A549 (cell line): ENCODE results near the gene EHD2. TPM values are rescaled to one million over a fixed set of nuclear protein-coding genes. Genes with fewer than 3 reads are reported as not detected.

ENCODE experiments used
- ATAC-seq, 2 experiments: fragments of 200-7000 bp in 1 of 2; fragments of >200 bp in 1 of 2; cut with Nextera tagmentation in 1 of 2; cut with Tn5 transposase in 1 of 2; 3 replicates each; pipeline versions ENCODE4 v1.8.0 to v1.9.1; 2018 to 2020; ENCODE audit warnings: mild to moderate bottlenecking in 1 of 2, moderate library complexity in 1 of 2
- CTCF ChIA-PET: fragments of 300-600 bp; sonication (Branson Sonifier 250); formaldehyde crosslinking; extraction: SDS; loops from one replicate; lab custom pipeline; 2021; ENCODE audit warnings: antibody characterized with exemption, inconsistent platforms; lab: Yijun Ruan, JAX
- POLR2A ChIA-PET: fragments of 350-600 bp; formaldehyde crosslinking; extraction: SDS; loops from one replicate; lab custom pipeline; 2021; ENCODE audit warnings: antibody characterized with exemption, inconsistent platforms; lab: Yijun Ruan, JAX
- DNase-seq, 2 experiments: peaks; one replicate each; pipeline versions ENCODE4 v3.0.0 to v3.0.0-alpha.2; 2011 to 2016; ENCODE audit warnings: low read depth in 1 of 2, low spot score in 1 of 2
- FAIRE-seq: peaks from 2 replicates; lab custom pipeline; 2011; peaks lifted over from hg19 to GRCh38; lab: Jason Lieb, UNC
- H3K27ac ChIP-seq, 2 experiments: fragments of >200 bp; sonication (Bioruptor Twin); formaldehyde crosslinking; 3 replicates each; pipeline ENCODE4 v1.5.1; 2016 to 2017
- H3K4me1 ChIP-seq: fragments of >200 bp; sonication (Bioruptor Twin); formaldehyde crosslinking; 3 replicates; pipeline ENCODE4 v1.6.1; 2016
- H3K4me2 ChIP-seq: fragments of >200 bp; sonication (Bioruptor Twin); formaldehyde crosslinking; 3 replicates; pipeline ENCODE4 v1.6.1; 2016
- H3K4me3 ChIP-seq: fragments of >200 bp; sonication (Bioruptor Twin); formaldehyde crosslinking; 3 replicates; pipeline ENCODE4 v1.5.1; 2016
- H3K9me3 ChIP-seq: fragments of >200 bp; sonication (Bioruptor Twin); formaldehyde crosslinking; 3 replicates; pipeline ENCODE4 v1.6.1; 2016
- CBX2 ChIP-seq: fragments of 200-600 bp; sonication (generic); IDR thresholded peaks from 2 replicates; pipeline ENCODE4 v1.6.1; 2016; ENCODE audit warnings: low read depth, mild to moderate bottlenecking, borderline replicate concordance
- CEBPB ChIP-seq, 2 experiments: fragments of >200 bp in 1 of 2; sonication (Bioruptor Twin) in 1 of 2; formaldehyde crosslinking in 1 of 2; IDR thresholded peaks; 2 replicates each; pipeline ENCODE4 v1.6.1; 2012 to 2016
- CHD4 ChIP-seq: fragments of 200-600 bp; sonication (generic); IDR thresholded peaks from 2 replicates; pipeline ENCODE4 v1.6.1; 2016; ENCODE audit warnings: antibody characterized with exemption, mild to moderate bottlenecking, borderline replicate concordance
- HOXB5 ChIP-seq: fragments of 250-450 bp; sonication (Bioruptor Pico); IDR thresholded peaks from 2 replicates; pipeline ENCODE4 v1.5.0; 2020; ENCODE audit warnings: mild to moderate bottlenecking, moderate library complexity
- KDM1A ChIP-seq: fragments of 200-600 bp; sonication (generic); IDR thresholded peaks from 2 replicates; pipeline ENCODE4 v1.6.1; 2016; ENCODE audit warnings: low read depth, mild to moderate bottlenecking
- KDM5A ChIP-seq: fragments of 200-600 bp; sonication (generic); IDR thresholded peaks from 2 replicates; pipeline ENCODE4 v1.6.1; 2016; ENCODE audit warnings: antibody characterized with exemption, mild to moderate bottlenecking
- NFE2L2 ChIP-seq: fragments of 150-350 bp; conservative IDR thresholded peaks from 2 replicates; pipeline ENCODE4 v1.6.1; 2014; ENCODE audit warnings: low read length
- NPAS2 ChIP-seq: fragments of 250-450 bp; sonication (Bioruptor Pico); IDR thresholded peaks from 2 replicates; pipeline ENCODE4 v1.8.0; 2022; ENCODE audit warnings: mild to moderate bottlenecking, moderate library complexity, borderline replicate concordance
- NR3C1 ChIP-seq: fragments of >200 bp; sonication (Bioruptor Twin); formaldehyde crosslinking; IDR thresholded peaks from 3 replicates; pipeline ENCODE4 v1.6.1; 2017
- PHF8 ChIP-seq: fragments of 200-600 bp; sonication (generic); IDR thresholded peaks from 2 replicates; pipeline ENCODE4 v1.6.1; 2016; ENCODE audit warnings: low read depth, mild to moderate bottlenecking, antibody characterized with exemption, moderate library complexity, borderline replicate concordance
- POLR2AphosphoS2 ChIP-seq: conservative IDR thresholded peaks from 2 replicates; pipeline ENCODE4 v1.6.1; 2012; ENCODE audit warnings: low read length, improper control_type of control experiment, inconsistent platforms
- RAD21 ChIP-seq, 2 experiments: fragments of >200 bp in 1 of 2; sonication (Bioruptor Twin) in 1 of 2; formaldehyde crosslinking in 1 of 2; IDR thresholded peaks in 1 of 2; conservative IDR thresholded peaks in 1 of 2; 2 replicates in 1 of 2; 3 replicates in 1 of 2; pipeline ENCODE4 v1.6.1; 2012 to 2018; ENCODE audit warnings: inconsistent platforms in 1 of 2
- SMC3 ChIP-seq: fragments of >200 bp; sonication (Bioruptor Twin); formaldehyde crosslinking; IDR thresholded peaks from 3 replicates; pipeline ENCODE4 v1.6.1; 2018; ENCODE audit warnings: inconsistent platforms
- SREBF2 ChIP-seq: fragments of 450-650 bp; IDR thresholded peaks from 2 replicates; pipeline ENCODE4 v1.6.1; 2014; ENCODE audit warnings: mild to moderate bottlenecking, moderate library complexity
- ZFP36 ChIP-seq: fragments of 450-650 bp; IDR thresholded peaks from 2 replicates; pipeline ENCODE4 v1.6.1; 2014; ENCODE audit warnings: borderline replicate concordance; ENCODE audit not compliant: partially characterized antibody
- WGBS: methylation state at CpG from one replicate; pipeline ENCODE4 v1.1.6; 2017; ENCODE audit errors: missing lambda C conversion rate; 5-methylcytosine and 5-hydroxymethylcytosine counted together
- polyA plus RNA-seq, 4 experiments: library from polyadenylated mRNA; depleted of rRNA in 3 of 4; stranded (reverse); fragments of >200 nt; fragmentation: RNase III in 1 of 4; extraction: RNeasy Plus Mini Kit Qiagen cat#74134 plus additional on column Dnase treatment in 1 of 4; gene quantifications; 2 replicates in 3 of 4; 3 replicates in 1 of 4; pipeline ENCODE4 v1.2.3, GENCODE V29; 2011 to 2017
- TF ChIP-seq, protein P1 (sequence below): fragments of >200 bp; sonication (Bioruptor Twin); formaldehyde crosslinking; IDR thresholded peaks from 2 replicates; pipeline ENCODE4 v1.6.1; 2016
- TF ChIP-seq, protein P2 (sequence below): fragments of 200-600 bp; sonication (generic); IDR thresholded peaks from 2 replicates; pipeline ENCODE4 v1.6.1; 2016; ENCODE audit warnings: antibody characterized with exemption, mild to moderate bottlenecking, moderate library complexity

EHD2 gene
- polyA plus RNA-seq, 2 of the 4 experiments (the other 2 are of a cell fraction), result 32.3 to 105 TPM

DNA sequence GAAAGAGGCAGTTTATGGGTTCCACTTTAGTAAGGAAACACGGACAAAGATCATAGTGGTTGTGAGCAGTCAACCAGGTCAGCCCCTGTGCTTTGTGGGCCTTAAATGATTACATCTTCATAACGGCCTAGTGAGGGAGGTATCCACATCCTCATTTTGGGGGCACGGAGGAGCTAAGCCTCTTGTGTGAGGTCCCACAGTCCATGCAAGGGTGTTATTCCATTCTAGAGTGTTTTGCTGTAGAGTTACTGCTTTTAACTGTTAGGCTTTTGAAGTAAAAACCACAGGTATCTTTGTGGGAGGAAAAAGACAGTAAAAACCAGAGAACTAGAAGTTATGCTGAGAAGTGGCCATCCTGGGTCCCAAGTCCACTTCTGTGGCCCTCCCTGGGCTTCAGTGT is 36.1 kb downstream of the EHD2 start:
- WGBS, result 87% methylated on average over 3 of the region's 3 CpGs
- H3K4me2 ChIP-seq, result no peak overlapping the region
- POLR2A ChIA-PET, result no interaction called here
- no peak overlapping the region for H3K27ac ChIP-seq
- peaks cover 17% of the 10 kb centered on the region for H3K4me1 ChIP-seq
- ATAC-seq (no peak), FAIRE-seq (no peak), DNase-seq (no peak)
- CTCF ChIA-PET, result interaction anchor here (2.1 to 42.0 kb wide), 4 partner anchors 16 to 313 kb away, joined by 8 to 1389 read pairs (median 78); partner anchors contain the start of gene EHD2
- no peak overlapping the region for H3K4me3 ChIP-seq
- TF ChIP-seq PHF8 (no peak), KDM5A (no peak), ZFP36 (no peak), POLR2AphosphoS2 (no peak; the same call in 1 of the 2 replicates), NFE2L2 (no peak)
- TF ChIP-seq, protein P1, sequence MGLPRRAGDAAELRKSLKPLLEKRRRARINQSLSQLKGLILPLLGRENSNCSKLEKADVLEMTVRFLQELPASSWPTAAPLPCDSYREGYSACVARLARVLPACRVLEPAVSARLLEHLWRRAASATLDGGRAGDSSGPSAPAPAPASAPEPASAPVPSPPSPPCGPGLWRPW, result no peak
- H3K9me3 ChIP-seq, result no peaks in the 10 kb centered on the region

DNA sequence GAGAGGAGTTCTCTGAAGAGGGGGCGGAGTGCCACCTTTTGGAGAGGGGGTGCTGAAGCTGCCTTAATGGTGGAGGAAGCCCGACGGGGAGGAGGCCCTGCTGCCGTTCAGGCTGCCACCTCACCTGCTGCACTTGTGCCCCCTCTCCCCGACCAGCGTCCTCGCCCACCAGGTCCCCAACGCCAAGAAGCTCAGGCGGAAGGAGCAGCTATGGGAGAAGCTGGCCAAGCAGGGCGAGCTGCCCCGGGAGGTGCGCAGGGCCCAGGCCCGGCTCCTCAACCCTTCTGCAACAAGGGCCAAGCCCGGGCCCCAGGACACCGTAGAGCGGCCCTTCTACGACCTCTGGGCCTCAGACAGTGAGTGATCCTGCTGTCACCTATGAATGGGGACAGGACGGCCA is 37.5 kb downstream of the EHD2 start:
- no peaks in the 10 kb centered on the region for H3K9me3 ChIP-seq
- TF ChIP-seq NR3C1 (no peak), SMC3 (no peak), NPAS2 (CRISPR knock-in tag) (no peak), CBX2 (no peak), HOXB5 (no peak), NFE2L2 (no peak)
- TF ChIP-seq, all 56 proteins: peak for 0
- H3K4me1 ChIP-seq, result peaks cover 10% of the 10 kb centered on the region
- no peak overlapping the region for H3K4me3 ChIP-seq
- H3K27ac ChIP-seq, result no peak overlapping the region
- POLR2A ChIA-PET, result interaction anchor here (0.9 to 1.3 kb wide), 2 partner anchors 7 to 9 kb away, joined by 3 read pairs; no protein-coding TSS in a partner anchor
- no peak overlapping the region for H3K4me2 ChIP-seq
- 91% methylated on average over 16 of the region's 18 CpGs for WGBS
- FAIRE-seq (no peak), DNase-seq (no peak), ATAC-seq (0 out of 6 replicates have a peak, but pooled peaks of 1 of the 2 experiments have one; percentile 3)
- CTCF ChIA-PET, result interaction anchor here (1.2 to 42.0 kb wide), 6 partner anchors 7 to 323 kb away, joined by 3 to 1389 read pairs (median 6); partner anchors contain the start of gene EHD2

DNA sequence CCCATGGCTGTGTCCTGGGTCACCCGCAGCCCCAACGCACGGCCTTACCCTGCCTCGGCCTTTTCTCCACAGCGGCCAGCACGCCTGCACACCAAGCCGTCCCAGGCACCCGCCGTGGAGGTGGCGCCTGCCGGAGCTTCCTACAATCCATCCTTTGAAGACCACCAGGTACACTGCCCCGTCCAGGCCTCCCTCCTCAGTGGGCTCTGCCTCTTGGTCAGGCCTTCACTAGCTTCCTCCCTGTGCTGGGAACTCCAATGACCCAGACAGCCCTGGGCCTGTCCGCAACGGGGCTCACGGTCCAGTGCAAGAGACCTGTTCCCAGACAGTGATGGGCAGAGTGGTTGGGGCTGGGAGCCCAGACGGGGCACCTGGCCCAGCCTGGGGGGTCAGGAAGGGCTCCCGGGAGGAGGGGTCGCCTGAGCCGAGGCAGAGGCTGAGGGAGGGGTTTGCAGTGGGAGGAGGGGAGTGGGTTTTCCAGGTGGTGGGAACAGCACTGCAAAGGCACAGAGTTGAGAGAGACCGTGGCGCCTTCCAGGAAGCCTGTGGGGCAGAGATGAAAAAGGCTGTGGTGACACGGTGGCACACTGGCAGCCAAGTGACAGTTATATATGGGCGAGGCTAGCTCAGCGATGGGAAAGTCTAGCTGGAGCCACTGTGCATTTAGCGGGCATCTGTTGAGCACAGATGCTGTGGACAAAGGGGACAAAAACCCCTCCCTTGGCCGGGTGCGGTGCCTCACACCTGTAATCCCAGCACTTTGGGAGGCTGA is 39.4 kb downstream of the EHD2 start:
- Histone ChIP-seq H3K27ac (no peak overlapping the region), H3K4me2 (no peak overlapping the region), H3K4me3 (no peak overlapping the region), H3K4me1 (no peaks in the 10 kb centered on the region; the same call in 2 of the 3 replicates), H3K9me3 (no peaks in the 10 kb centered on the region)
- TF ChIP-seq CEBPB (IDR thresholded peaks at IDR 0.05) (no peak), CBX2 (no peak), PHF8 (no peak), KDM5A (no peak), SREBF2 (no peak), RAD21 (conservative IDR thresholded peaks at IDR 0.05 in 1 of 2, IDR thresholded peaks at IDR 0.05 in 1 of 2) (no peak), KDM1A (no peak), CHD4 (no peak), NPAS2 (CRISPR knock-in tag) (no peak)
- TF ChIP-seq, protein P2, sequence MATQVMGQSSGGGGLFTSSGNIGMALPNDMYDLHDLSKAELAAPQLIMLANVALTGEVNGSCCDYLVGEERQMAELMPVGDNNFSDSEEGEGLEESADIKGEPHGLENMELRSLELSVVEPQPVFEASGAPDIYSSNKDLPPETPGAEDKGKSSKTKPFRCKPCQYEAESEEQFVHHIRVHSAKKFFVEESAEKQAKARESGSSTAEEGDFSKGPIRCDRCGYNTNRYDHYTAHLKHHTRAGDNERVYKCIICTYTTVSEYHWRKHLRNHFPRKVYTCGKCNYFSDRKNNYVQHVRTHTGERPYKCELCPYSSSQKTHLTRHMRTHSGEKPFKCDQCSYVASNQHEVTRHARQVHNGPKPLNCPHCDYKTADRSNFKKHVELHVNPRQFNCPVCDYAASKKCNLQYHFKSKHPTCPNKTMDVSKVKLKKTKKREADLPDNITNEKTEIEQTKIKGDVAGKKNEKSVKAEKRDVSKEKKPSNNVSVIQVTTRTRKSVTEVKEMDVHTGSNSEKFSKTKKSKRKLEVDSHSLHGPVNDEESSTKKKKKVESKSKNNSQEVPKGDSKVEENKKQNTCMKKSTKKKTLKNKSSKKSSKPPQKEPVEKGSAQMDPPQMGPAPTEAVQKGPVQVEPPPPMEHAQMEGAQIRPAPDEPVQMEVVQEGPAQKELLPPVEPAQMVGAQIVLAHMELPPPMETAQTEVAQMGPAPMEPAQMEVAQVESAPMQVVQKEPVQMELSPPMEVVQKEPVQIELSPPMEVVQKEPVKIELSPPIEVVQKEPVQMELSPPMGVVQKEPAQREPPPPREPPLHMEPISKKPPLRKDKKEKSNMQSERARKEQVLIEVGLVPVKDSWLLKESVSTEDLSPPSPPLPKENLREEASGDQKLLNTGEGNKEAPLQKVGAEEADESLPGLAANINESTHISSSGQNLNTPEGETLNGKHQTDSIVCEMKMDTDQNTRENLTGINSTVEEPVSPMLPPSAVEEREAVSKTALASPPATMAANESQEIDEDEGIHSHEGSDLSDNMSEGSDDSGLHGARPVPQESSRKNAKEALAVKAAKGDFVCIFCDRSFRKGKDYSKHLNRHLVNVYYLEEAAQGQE, result no peak
- 95% methylated on average over 27 of the region's 27 CpGs for WGBS
- ChIA-PET POLR2A (interaction anchor here (1.4 kb wide), 1 partner anchor 11 kb away, joined by 3 read pairs; no protein-coding TSS in a partner anchor), CTCF (interaction anchor here (0.6 to 42.0 kb wide), 11 partner anchors 8 to 618 kb away, joined by 3 to 1389 read pairs (median 5); partner anchors contain the start of gene EHD2)
- DNase-seq (no peak), FAIRE-seq (no peak), ATAC-seq (no peak)
